Measurements from ENCODE around the gene TIMM44.
"Not testable (repeated sequence)": the region's sequence is repeated elsewhere in the genome, so short reads cannot be mapped to it uniquely, and the experiment has no call there.

The TIMM44 gene

DNA sequence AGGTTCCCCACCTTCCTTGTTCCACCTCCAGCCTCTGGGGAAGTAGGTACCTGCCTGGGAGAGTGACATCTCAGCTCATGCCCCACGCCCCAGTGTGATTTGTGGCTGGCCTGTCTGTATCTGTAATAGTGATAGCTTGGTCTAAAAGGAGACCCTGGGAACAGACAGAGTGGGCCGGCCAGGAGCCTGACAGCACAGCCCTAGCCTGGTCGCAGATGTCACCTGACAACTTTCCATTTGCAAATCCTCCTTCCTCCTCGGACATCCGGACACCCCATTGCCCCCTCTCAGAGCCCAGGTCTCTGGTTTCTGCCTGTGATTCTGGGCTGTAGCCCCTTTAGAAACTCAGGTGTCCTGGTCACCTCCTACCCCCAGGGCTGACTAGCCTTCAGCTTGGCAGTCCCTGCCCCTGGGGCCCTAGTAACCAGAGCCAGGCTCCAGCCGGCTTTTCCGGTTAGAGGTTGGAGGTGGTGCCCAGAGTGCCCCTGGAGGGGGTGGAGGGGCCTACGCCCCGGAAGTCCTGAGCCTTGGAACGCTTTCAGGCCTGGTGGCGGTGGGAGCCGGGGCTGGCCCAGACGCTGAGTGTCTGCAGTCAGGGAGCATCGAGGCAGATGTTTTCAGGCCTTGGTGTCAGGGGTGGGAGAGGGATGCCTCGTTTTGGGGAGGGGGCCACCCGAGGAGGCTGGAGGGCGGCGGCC, 48.7 kb downstream of the TIMM44 start:
- DNase-seq, result no peak

DNA sequence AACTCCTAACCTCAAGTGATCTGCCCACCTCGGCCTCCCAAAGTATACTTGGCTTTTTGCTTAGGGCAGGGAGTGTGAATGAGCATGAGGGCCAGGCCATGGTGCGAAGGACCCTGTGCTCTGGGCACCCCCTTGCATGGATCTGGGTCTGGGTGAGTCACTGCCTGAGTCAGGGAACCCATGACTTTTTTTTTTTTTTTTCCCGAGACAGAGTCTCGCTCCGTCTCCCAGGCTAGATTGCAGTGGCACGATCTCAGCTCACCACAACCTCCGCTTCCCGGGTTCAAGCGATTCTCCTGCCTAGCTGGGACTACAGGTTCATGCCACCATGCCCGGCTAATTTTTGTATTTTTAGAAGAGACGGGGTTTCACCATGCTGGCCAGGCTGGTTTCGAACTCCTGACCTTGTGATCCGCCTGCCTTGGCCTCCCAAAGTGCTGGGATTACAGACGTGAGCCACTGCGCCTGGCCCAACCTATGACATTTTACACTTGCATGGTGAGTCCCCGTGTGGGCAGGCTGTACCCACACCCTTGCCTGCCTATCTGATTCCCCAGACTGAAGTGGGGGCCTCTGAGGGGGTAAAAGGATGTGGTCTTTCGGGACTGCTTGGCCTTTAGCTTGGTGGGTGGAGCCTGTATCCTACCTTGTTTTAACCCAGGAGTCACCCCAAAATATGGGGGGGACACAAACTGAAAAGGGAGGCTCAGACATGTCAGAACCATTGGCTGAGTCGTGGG, 49.9 kb downstream of the TIMM44 start:
- not testable (repeated sequence) for DNase-seq

DNA sequence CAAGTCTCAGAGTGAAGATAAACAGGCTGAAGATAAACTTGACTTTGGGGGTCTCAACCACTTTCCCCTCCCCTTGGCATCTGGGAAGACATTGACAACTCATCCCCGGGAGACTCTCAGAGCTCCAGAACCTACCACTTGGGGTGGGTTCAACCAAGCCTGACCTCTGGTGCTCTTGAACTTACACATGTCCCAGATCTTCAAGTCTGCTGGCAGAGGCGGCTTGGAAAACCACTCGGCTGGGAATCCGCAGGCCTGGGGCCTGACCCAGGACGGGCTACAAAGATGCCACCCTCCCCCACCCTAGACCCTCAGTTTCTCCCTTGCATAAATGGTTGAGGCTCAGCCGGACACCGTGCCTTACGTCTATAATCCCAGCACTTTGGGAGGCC, 54.6 kb downstream of the TIMM44 start:
- no peak for DNase-seq

DNA sequence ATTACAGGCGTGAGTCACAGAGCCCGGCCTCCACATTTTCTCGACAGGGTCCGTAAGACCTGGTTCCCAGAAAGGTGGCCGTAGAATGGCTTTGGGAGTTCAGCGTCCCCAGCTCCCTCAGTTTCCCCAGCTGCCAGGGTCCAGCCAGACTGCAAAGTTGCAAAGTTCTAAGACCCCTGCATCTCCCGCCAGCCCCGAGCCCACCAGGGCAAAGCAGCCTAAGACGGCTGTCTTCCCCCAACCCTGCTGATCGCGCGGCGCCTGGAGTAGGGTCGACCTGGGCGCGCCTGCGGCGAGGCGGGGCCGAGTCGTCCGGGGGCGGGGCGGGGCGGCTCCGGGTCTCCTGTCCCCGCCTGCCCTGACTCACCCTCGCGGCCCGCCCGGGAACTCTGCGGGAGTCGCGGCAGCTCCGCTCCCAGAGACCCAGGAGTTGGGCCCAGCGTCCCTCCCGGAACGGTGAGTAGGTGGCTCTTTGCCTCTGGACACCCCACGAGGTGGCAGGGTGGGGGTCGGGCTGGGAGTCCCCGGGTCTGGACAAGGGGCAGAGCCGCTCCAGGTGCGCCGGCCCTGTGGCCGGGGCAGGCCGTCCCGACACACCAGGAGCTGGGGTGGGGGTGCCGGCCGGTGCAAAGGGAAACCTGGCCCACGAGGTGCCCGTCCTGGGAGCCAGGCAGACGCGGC, 55.2 kb downstream of the TIMM44 start, which contains the start of gene LRRC8E:
LRRC8E (plus strand) TSS at position 366 of the 681 bp plus-strand sequence. CDS start 7,094 bp downstream, outside the sequence.
- DNase-seq, result no peak

DNA sequence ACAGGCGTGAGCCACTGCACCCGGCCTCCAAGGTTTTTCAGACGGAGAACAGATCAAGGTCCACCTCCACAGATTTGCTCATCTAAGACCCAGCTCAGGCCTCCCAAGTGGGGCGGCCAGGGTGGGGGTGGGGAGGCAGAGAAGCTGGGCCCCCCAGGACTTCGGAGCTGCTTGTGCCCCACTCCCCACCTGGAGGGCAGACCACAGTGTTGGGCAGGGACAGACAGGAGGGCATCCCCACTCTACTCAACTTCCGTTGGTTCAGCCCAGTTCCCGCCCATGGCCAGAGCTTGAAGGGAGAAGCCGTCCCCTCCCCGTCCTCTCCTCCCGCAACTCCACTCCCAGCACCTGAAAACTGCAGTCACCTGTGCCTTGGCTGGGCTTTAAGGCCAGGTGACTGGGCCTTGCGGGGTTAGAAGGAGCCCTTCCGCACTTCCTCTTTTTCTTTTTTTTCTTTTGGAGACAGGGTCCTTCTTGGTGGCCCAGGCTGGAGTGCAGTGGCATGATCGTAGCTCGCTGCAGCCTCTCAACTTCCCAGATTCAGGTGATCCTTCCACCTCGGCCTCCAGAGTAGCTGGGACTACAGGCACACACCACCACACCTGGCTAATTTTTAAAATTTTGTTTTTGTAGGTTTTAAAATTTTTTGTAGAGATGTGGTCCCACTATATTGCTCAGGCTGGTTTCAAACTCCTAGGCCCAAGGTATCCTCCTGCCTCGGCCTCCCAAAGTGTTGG, 55.9 kb downstream of the TIMM44 start:
- DNase-seq, result no peak

DNA sequence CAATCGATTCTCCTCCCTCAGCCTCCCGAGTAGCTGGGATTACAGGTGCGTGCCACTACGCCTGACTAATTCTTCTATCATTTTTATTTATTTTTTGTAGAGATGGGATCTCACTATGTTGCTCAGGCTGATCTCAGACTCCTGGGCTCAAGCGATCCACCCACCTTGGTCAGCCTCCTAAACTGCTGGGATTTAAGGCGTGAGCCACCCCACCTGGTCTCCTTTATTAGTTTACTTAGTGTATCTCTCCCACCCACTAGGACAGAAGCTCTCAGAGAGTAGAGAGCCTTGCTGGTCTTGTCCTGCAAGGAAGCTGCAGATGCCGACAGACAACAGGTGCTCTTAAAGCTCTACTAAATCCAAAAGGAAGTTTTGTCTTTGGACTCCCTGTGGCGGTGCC, 57.6 kb downstream of the TIMM44 start:
- DNase-seq, result no peak

DNA sequence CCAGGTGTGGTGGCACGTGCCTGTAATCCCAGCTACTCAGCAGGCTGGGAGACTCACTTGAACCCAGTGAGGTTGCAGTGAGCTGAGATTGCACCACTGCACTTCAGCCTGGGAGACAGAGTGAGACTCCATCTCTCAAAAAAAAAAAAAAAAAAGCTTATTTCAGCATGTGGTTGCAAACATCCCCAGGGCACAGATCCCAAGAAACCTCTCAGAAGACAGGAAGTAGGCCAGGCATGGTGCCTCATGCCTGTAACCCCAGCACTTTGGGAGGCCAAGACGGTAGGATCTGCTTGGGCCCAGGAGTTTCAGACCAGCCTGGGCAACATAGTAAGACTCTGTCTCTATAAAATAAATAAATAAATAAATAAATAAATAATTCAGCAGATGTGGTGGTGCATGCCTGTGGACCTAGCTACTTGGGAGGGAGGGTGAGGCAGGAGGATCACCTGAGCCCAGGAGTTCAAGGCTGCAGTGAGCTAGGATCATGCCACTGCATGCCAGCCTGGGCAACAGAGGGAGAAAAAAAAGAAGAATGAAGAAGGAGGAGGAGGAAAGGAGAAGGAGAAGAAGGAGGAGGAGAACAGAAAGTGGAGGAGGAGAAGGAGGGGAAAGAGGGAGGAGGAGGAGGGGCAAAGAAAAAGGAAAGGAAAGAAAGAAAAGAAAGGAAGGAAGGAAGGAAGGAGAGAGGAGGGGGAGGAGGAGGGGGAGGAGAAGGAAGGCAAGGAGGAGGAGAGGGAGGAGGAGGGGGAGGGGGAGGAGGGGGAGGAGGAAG, 59.5 kb downstream of the TIMM44 start:
- no peak for DNase-seq

DNA sequence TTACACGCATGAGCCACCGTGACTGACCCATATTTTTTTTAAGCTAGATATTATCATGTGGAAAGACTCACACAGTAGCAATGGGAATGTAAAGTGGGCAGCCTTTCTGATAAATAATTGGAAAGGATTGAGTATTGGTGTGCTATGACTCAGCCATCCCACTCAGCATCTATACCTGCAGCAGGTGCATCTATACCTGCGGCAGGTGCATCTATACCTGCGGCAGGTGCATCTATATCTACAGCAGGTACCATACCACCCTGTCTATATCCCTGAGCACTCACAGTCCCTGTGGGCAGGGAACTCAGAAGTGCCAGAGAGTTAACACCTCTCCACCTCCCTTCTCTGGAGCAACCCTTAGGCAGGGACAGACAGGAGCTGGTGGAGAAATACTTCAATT, 60.4 kb downstream of the TIMM44 start:
- no peak for DNase-seq

DNA sequence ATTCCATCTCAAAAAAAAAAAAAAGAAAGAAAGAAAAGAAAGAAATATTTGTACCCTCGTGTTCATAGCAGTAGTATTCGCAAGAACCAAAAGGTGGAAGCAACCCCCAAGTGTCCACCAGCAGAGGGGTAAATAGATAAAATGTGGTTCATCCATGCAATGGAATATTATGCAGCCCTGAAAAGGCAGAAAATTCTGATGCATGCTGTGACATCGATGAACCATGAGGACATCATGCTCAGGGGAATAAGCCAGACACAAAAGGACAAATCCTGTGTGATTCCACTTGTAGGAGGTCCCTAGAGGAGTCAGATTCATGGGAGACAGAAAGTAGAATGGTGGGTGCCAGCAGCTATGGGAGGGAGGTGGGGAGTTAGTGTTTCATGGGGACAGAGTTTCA, 61.6 kb downstream of the TIMM44 start:
- no peak for DNase-seq

DNA sequence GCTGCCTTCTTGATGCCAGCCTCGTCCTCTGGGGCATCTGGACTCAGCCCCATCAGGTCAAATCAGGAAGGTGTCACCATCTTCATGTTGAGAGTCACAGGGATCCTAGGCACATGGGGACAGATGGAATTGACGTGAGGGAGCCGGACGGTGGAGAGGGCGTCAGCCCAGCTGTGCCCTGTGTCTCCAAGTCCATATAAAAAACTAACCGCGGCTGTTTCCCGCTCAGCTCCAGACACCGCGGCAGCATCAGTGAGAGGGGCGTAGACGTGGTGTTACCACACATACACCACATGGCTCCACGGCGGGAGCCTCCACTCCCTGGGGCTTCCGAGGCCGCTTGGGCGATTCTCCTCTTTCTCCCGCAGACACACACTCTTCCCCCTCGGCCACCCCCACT, 63.6 kb downstream of the TIMM44 start:
- DNase-seq, result no peak

DNA sequence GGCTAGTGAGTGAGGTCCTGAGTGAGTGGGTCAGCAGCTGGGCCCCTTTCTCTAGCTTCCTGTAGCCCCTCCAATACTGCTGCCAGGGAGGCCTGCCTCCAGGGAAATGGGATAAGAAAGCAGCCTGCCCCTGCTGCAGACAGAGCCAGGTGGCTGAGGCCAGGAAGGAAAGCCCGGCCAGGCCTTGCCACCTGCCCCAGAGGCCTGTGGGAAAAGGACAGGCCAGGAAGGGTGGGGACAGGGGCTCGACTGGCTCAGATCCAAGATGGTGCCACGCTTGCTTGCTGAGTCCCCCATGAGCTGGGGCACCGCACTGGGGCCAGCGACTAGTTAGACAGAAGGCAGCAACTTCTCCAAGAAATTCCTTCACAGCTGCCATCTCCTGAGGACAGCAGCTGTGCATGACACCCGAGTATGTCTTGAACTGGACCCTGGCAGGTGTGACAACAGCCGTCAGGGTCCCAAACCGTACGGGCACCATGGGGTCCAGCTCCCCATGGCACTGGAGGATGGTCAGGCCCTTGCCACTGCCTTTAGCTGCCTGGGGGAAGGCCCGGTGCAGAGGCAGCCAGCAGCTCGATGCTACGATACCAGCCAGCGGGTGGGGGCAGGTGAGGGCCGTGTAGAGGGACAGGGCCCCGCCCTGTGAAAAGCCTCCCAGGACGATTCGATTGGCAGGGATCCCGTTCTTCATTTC, 64.2 kb downstream of the TIMM44 start:
- DNase-seq, result no peak

DNA sequence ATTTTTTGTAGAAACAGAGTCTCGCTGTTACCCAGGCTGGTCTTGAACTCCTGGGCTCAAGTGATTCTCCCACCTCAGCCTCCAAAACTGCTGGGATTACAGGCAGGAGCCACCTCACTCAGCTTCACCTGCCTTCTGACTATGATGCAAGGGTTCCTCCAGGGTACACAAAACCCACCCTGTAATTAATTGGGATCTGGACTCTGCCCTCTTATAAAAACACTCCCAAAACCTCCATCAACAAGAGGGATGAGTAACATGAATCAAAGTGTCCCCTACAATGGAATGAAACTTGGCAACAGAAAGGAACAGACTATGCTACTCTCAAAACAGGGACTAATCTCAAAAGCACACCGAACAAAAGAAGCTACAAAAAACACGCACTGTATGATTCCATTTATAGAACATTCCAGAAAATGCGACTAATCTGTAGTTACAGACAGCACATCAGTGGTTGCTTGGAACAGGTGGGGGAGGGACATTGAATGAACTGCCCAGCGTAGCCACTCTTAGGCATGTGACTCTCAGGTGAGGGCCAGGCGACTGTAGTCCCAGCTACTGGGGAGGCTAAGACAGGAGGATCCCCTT, 66.1 kb downstream of the TIMM44 start:
- DNase-seq, result no peak

Measured in NK-92 treated with Interleukin-12 subunit alpha and Interleukin-12 subunit beta, amount 100 ng/mL, for 24 hours (cell line).